ENCODE data around the gene DYRK1B. TPM values are rescaled to one million over a fixed set of nuclear protein-coding genes. Genes with fewer than 3 reads are reported as not detected.

DYRK1B gene
- total RNA-seq, 1 experiment from 2014 or later = 21.5 TPM

DNA sequence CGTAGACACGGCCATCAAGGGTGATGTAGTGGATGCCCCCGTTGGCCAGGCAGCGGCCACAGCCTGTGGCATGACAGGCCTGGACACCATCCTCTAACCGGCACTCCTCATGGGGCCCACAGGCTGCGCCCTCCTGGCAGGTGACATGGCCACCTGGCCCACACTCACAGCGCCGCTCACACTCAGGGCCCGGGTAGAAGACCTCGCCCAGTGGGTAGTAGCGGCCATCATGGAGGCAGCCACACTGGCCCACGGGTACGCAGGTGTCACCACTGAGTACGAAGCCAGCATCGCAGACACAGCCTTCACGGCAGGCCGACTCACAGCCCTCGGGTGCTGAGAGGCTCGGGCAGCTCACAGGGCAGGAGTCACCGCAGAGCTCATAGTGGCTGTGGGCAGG, 39.4 kb upstream of the DYRK1B start:
- H3K9me3 Mint-ChIP-seq (ENCODE audit: low read depth, unreplicated experiment) = no peaks in the 10 kb centered on the region
- BruUV-seq (replicated peaks) = no TSS peak
- H3K4me1 Mint-ChIP-seq (ENCODE audit: low read depth, unreplicated experiment) = no peaks in the 10 kb centered on the region
- DNase-seq = no peak
- no peak overlapping the region for H3K27ac Mint-ChIP-seq (ENCODE audit: unreplicated experiment)
- intact Hi-C loops (cut with micrococcal nuclease; ENCODE audit: unreplicated experiment) = no loop called here
- H3K4me3 Mint-ChIP-seq (ENCODE audit: low read depth, unreplicated experiment) = no peak overlapping the region
- no peaks in the 10 kb centered on the region for H3K36me3 Mint-ChIP-seq (ENCODE audit: insufficient read depth, unreplicated experiment)
- TF ChIP-seq, protein P1, sequence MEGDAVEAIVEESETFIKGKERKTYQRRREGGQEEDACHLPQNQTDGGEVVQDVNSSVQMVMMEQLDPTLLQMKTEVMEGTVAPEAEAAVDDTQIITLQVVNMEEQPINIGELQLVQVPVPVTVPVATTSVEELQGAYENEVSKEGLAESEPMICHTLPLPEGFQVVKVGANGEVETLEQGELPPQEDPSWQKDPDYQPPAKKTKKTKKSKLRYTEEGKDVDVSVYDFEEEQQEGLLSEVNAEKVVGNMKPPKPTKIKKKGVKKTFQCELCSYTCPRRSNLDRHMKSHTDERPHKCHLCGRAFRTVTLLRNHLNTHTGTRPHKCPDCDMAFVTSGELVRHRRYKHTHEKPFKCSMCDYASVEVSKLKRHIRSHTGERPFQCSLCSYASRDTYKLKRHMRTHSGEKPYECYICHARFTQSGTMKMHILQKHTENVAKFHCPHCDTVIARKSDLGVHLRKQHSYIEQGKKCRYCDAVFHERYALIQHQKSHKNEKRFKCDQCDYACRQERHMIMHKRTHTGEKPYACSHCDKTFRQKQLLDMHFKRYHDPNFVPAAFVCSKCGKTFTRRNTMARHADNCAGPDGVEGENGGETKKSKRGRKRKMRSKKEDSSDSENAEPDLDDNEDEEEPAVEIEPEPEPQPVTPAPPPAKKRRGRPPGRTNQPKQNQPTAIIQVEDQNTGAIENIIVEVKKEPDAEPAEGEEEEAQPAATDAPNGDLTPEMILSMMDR (IDR thresholded peaks at IDR 0.05; ENCODE audit: unreplicated experiment) = no peak
- CTCF ChIA-PET = no interaction called here
- H3K27me3 Mint-ChIP-seq (ENCODE audit: unreplicated experiment) = no peaks in the 10 kb centered on the region

DNA sequence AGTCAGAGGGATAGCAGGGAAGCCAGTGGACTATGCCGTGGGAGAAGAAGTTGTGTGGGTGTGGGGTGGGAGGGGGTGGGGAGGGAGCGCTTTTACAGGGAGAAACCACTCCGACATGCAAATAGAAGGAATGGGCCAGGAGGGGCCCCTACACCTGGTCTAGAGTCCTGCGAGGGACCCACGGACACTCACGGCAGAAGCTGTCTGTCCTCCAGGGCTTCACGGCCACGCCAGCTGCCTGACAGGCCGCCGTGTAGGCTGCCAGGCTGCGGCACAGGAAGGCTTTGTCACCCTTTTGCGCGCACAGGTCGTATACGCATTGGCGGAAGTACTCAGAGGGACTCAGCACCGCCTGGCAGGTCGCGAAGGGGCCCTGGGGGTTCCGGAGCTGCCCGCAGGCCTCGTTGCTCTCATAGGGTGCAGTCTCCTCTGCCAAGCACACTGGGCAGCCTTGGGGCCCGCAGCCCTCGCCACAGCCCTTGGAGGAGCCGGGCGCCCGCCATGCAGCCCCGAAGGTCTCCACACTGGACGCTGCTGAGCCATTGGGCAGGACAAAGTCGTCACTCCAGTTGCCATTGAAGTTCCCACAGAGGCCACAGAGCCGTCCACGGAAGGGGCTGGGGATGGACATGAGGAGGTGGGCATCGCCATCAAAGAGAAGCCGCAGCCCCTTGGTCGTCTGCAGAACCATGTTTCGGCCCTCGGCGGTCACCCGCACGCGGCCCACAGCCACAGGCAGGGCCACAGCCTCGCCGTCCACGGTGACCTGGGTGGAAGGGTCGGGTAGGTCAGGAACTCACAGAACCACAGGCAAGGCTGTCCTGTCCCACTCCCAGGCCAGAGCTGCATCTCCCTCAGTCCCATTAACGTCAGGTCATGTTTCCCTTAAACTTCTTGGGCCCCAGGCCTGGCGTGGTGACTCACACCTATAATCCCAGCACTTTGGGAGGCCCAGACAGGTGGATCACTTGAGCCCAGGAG, 38.2 kb upstream of the DYRK1B start:
- no peaks in the 10 kb centered on the region for H3K36me3 Mint-ChIP-seq (ENCODE audit: insufficient read depth, unreplicated experiment)
- CTCF ChIA-PET = no interaction called here
- no TSS peak for BruUV-seq (replicated peaks)
- H3K27ac Mint-ChIP-seq (ENCODE audit: unreplicated experiment) = no peak overlapping the region
- no peak for DNase-seq
- H3K4me1 Mint-ChIP-seq (ENCODE audit: low read depth, unreplicated experiment) = no peaks in the 10 kb centered on the region
- TF ChIP-seq, protein P1 (IDR thresholded peaks at IDR 0.05; ENCODE audit: unreplicated experiment) = no peak
- H3K9me3 Mint-ChIP-seq (ENCODE audit: low read depth, unreplicated experiment) = no peaks in the 10 kb centered on the region
- H3K4me3 Mint-ChIP-seq (ENCODE audit: low read depth, unreplicated experiment) = no peak overlapping the region
- no peaks in the 10 kb centered on the region for H3K27me3 Mint-ChIP-seq (ENCODE audit: unreplicated experiment)
- intact Hi-C loops (cut with micrococcal nuclease; ENCODE audit: unreplicated experiment) = no loop called here

DNA sequence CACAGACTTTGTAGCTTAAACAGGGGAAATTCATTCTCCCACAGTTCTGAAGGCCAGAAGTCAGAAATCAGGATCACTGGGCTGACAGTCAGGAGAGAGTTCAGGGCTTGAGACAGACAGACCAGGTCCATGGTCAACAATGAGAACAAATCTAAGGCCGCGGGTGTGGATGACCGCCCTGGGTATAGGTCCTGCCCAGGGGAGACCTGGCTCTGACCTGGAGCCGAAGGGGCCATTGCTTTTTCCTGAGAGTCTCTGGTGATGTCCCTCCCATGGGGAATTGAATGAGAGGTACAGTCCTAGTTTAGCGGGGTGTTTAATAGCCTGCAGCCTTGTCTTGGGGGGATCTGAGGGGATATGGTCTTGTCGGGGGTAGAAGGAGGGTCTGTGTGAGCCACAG, 37.4 kb upstream of the DYRK1B start:
- Mint-ChIP-seq H3K9me3 (ENCODE audit: low read depth, unreplicated experiment) (no peaks in the 10 kb centered on the region), H3K27ac (ENCODE audit: unreplicated experiment) (no peak overlapping the region), H3K36me3 (ENCODE audit: insufficient read depth, unreplicated experiment) (no peaks in the 10 kb centered on the region), H3K4me3 (ENCODE audit: low read depth, unreplicated experiment) (no peak overlapping the region), H3K4me1 (ENCODE audit: low read depth, unreplicated experiment) (no peaks in the 10 kb centered on the region), H3K27me3 (ENCODE audit: unreplicated experiment) (no peaks in the 10 kb centered on the region)
- TF ChIP-seq, protein P1 (IDR thresholded peaks at IDR 0.05; ENCODE audit: unreplicated experiment) = no peak
- no TSS peak for BruUV-seq (replicated peaks)
- intact Hi-C loops (cut with micrococcal nuclease; ENCODE audit: unreplicated experiment) = no loop called here
- DNase-seq = no peak
- CTCF ChIA-PET = no interaction called here

DNA sequence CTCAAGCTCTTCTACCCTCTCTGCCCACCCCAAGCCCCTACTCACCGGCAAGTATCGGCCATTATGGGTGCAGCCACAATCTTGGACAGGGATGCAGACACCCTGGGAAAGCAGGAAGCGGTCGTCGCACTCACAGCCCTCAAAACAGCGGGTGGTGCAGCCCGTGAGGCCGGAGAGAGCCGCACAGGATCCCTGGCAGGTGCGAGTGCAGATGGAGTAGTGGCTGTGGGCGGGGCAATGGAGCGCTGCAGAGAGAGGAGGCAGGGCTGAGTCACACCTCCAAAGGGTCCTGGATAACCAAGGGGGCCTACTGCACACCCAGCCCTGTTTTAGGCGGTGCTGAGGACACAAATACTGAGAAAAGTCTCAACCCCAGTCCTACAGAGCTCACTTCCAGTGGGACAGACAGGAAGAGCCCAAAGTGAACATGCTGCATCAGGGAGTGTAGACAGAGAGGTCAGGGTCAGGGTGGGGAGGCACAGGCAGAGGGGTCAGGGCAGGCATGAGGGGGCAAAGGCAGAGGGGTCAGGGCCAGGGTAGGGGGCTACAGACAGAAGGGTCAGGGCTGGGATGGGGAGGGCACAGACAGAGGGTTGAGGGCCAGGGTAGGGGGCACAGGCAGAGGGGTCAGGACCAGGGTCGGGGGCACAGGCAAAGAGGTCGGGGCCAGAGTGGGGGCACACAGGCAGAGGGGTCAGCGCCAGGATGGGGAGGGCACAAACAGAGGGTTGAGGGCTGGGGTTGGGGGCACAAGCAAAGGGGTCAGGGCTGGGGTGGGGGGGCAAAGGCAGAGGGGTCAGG, 36.4 kb upstream of the DYRK1B start:
- H3K9me3 Mint-ChIP-seq (ENCODE audit: low read depth, unreplicated experiment) = no peaks in the 10 kb centered on the region
- no TSS peak for BruUV-seq (replicated peaks)
- no peak for DNase-seq
- peaks cover 8% of the 10 kb centered on the region for H3K27me3 Mint-ChIP-seq (ENCODE audit: unreplicated experiment)
- H3K27ac Mint-ChIP-seq (ENCODE audit: unreplicated experiment) = no peak overlapping the region
- no peaks in the 10 kb centered on the region for H3K36me3 Mint-ChIP-seq (ENCODE audit: insufficient read depth, unreplicated experiment)
- intact Hi-C loops (cut with micrococcal nuclease; ENCODE audit: unreplicated experiment) = no loop called here
- CTCF ChIA-PET = no interaction called here
- TF ChIP-seq, protein P1 (IDR thresholded peaks at IDR 0.05; ENCODE audit: unreplicated experiment) = no peak
- no peak overlapping the region for H3K4me3 Mint-ChIP-seq (ENCODE audit: low read depth, unreplicated experiment)
- no peaks in the 10 kb centered on the region for H3K4me1 Mint-ChIP-seq (ENCODE audit: low read depth, unreplicated experiment)

All from Calu3 (cell line).